Esophagus squamous epithelium (tissue), 5 donors: ENCODE results near the gene PCDHGA1. TPM values are rescaled to one million over a fixed set of nuclear protein-coding genes. Genes with fewer than 3 reads are reported as not detected.

Source experiments
- DNase-seq: peaks from one replicate; lab custom pipeline; 2025; lab: John Stamatoyannopoulos, UW
- H3K27ac ChIP-seq, 4 donors: fragments of 200-600 bp; sonication (generic); one replicate each; pipeline ENCODE4 v1.5.1; 2016 to 2019; ENCODE audit warnings: mild to moderate bottlenecking in 1 of 4
- H3K27me3 ChIP-seq, 4 donors: fragments of 200-600 bp; sonication (generic); 1 replicate in 3 of 4; 2 replicates in 1 of 4; pipeline versions ENCODE4 v1.5.1 to v1.6.0; 2017 to 2021; ENCODE audit warnings: antibody characterized with exemption in 1 of 4
- H3K36me3 ChIP-seq, 3 donors: fragments of 200-600 bp; sonication (generic); one replicate each; pipeline ENCODE4 v1.5.1; 2016 to 2019
- H3K4me1 ChIP-seq, 3 donors: fragments of 200-600 bp; sonication (generic); one replicate each; pipeline ENCODE4 v1.5.1; 2017 to 2019
- H3K4me3 ChIP-seq, 4 donors: fragments of 200-600 bp; sonication (generic); 1 replicate in 3 of 4; 2 replicates in 1 of 4; pipeline ENCODE4 v1.5.1; 2016 to 2019; ENCODE audit warnings: mild to moderate bottlenecking in 2 of 4, moderate library complexity in 1 of 4
- H3K9me3 ChIP-seq, 3 donors: fragments of 200-600 bp; sonication (generic); one replicate each; pipeline ENCODE4 v1.5.1; 2016 to 2019
- POLR2A ChIP-seq, 4 donors: fragments of 450-650 bp; IDR thresholded peaks; one replicate each; pipeline ENCODE4 v1.6.1; 2017; ENCODE audit warnings: antibody characterized with exemption in 4 of 4, mild to moderate bottlenecking in 4 of 4, moderate library complexity in 3 of 4
- WGBS, 2 donors: methylation state at CpG; one replicate each; pipeline ENCODE4 v1.1.5; 2018; 5-methylcytosine and 5-hydroxymethylcytosine counted together
- intact Hi-C: fragments of 100-400 bp; cut with DNase I; formaldehyde crosslinking; loops from one replicate; pipeline ENCODE4 v1.15.0; 2022
- total RNA-seq, 4 donors: library from RNA; depleted of rRNA; stranded (reverse); fragments of >200 nt; gene quantifications; one replicate each; pipeline ENCODE4 v1.1.0, GENCODE V29; 2016
- TF ChIP-seq, protein P1 (sequence below), 6 experiments: fragments of 450-650 bp in 4 of 6; fragments of 200-600 bp in 2 of 6; sonication (generic) in 2 of 6; IDR thresholded peaks; one replicate each; pipeline ENCODE4 v1.5.1; 2016 to 2019; ENCODE audit warnings: antibody characterized with exemption in 6 of 6, mild to moderate bottlenecking in 4 of 6, moderate library complexity in 4 of 6
- donor health status: DM: yes; HTN: yes; CAD: no.

The PCDHGA1 gene
- total RNA-seq, 4 donors from 2014 or later = 0.19 to 0.66 (median 0.34) TPM

DNA sequence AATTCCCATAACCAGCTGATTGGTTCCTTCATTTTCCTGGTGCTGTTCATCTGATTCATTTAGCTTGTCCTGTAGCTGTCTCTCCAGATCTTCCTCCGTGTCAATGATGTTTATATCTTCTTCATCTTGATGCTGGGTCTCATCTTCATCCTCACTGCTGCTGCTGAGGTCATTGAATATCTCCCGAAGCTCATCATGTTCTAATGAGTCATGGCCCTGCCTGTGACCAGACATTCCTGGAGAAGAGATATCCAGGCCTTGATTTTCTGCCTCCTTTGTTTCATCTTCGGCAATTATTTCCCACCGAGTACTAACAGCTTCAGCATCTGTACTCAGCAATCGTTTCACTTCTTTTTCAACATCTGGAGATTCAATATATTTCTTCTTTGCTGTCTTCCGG, 11.1 kb upstream of the PCDHGA1 start:
- no peaks in the 10 kb centered on the region for H3K27me3 ChIP-seq
- TF ChIP-seq POLR2A (IDR thresholded peaks at IDR 0.05) = no peak
- TF ChIP-seq, protein P1, sequence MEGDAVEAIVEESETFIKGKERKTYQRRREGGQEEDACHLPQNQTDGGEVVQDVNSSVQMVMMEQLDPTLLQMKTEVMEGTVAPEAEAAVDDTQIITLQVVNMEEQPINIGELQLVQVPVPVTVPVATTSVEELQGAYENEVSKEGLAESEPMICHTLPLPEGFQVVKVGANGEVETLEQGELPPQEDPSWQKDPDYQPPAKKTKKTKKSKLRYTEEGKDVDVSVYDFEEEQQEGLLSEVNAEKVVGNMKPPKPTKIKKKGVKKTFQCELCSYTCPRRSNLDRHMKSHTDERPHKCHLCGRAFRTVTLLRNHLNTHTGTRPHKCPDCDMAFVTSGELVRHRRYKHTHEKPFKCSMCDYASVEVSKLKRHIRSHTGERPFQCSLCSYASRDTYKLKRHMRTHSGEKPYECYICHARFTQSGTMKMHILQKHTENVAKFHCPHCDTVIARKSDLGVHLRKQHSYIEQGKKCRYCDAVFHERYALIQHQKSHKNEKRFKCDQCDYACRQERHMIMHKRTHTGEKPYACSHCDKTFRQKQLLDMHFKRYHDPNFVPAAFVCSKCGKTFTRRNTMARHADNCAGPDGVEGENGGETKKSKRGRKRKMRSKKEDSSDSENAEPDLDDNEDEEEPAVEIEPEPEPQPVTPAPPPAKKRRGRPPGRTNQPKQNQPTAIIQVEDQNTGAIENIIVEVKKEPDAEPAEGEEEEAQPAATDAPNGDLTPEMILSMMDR (IDR thresholded peaks at IDR 0.05) = no peak
- peaks cover 5 to 48% (median 10%) of the 10 kb centered on the region in 3 donors for H3K36me3 ChIP-seq
- WGBS, 2 donors = 92 to 94% methylated on average over 6 of the region's 6 CpGs
- no peak for DNase-seq
- intact Hi-C loops = no loop called here
- H3K9me3 ChIP-seq = peaks cover 19 to 87% (median 65%) of the 10 kb centered on the region in 3 donors
- H3K4me3 ChIP-seq = peak overlapping the region in 1 of 4 donors; percentile 81
- peaks cover 0 to 13% (median 4%) of the 10 kb centered on the region in 3 donors for H3K4me1 ChIP-seq
- no peak overlapping the region for H3K27ac ChIP-seq

DNA sequence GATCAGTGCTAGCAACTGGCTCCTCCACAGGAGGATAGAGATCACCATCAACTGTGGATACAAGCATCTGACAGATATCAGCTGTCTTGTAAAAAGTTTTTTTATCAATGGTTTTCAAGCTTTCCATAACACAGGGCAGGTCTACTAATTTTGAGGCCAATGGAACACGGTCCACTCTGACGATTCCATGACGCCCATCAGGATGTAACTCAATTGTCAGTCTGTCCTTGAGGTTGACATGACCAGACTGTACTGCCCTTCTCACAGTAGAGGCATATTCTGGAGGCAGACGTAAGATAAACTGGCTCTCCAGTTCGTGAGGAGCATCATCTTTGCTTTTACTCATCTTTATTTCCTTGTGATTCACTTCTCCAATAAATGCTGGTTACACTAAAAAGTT, 10.6 kb upstream of the PCDHGA1 start:
- WGBS, 2 donors = 70 to 80% methylated on average over 5 of the region's 5 CpGs
- peaks cover 5 to 48% (median 10%) of the 10 kb centered on the region in 3 donors for H3K36me3 ChIP-seq
- no peaks in the 10 kb centered on the region for H3K27me3 ChIP-seq
- H3K9me3 ChIP-seq = peaks cover 19 to 86% (median 61%) of the 10 kb centered on the region in 3 donors
- no peak for DNase-seq
- H3K27ac ChIP-seq = peak overlapping the region in 3 of 4 donors; percentile 95 to 97 (median 95)
- TF ChIP-seq, protein P1 (IDR thresholded peaks at IDR 0.05) = no peak
- no peak for TF ChIP-seq POLR2A (IDR thresholded peaks at IDR 0.05)
- peaks cover 0 to 13% (median 4%) of the 10 kb centered on the region in 3 donors for H3K4me1 ChIP-seq
- intact Hi-C loops = no loop called here
- H3K4me3 ChIP-seq = peak overlapping the region; percentile 55 to 82 (median 76)

DNA sequence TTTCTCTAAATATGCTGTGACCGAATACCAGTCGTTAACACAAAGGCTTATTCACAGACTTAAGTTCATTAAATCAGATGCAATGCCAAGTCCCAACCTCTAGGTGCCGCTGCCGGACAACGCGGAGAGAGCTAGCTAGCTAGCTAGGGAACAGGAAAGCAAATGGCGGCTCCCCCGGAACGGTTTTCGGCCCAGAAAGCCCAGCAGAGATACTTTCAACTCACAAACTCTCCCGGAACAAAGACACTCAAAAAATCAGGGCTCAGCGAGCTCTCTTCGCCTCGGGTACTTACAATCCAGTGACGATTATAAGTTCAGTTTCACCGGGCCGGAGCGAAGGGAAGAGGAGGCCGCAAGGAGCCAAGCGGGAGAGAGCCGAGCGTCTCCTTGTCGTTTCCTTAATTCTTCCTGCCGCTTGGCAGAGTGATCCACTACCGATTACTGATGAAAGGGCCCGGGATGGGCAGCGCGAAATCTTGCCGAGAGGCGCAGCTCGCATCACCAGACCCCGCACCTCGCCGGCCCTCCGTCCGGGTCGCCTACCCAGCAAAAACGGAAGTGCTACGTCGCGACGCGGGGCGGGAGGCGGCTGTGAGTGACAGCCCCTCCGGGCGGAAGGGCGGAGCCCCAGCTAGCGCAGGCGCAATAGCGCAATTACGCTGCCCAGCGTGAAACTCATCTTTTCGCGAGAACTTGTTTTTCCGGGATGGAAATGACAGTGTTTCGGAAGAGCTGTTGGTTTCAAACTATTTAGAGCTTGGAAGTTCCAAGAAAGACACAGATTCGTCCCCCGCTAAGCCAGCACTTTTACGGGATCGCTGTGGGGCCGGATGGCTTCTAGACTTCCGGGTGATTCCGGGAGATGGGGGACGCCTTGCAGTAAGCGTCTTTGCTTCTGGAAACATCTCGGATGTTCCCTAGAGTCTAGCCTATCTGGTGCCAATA, 9.8 kb upstream of the PCDHGA1 start, which contains the start of gene TAF7:
Gene TAF7 (minus strand): TSS at position 560 of the 945 bp plus-strand sequence. CDS start 740 bp downstream, outside the sequence.
- peak within 1 kb of the TSS; percentile 55 to 82 (median 76) for H3K4me3 ChIP-seq
- no peaks in the 10 kb centered on the region for H3K27me3 ChIP-seq
- peaks cover 5 to 44% (median 10%) of the 10 kb centered on the region in 3 donors for H3K36me3 ChIP-seq
- peak; percentile 63 for DNase-seq
- peak in 3 of 4 donors; percentile 79 to 95 (median 85) for TF ChIP-seq POLR2A (IDR thresholded peaks at IDR 0.05)
- TF ChIP-seq, protein P1 (IDR thresholded peaks at IDR 0.05) = peak; percentile 73 to 88 (median 80)
- H3K27ac ChIP-seq = peak within 1 kb of the TSS; percentile 86 to 97 (median 95)
- 3 to 4% methylated on average over 32 to 41 of the region's 67 CpGs for WGBS, 2 donors
- peaks cover 19 to 86% (median 53%) of the 10 kb centered on the region in 3 donors for H3K9me3 ChIP-seq
- intact Hi-C loops = no loop called here
- H3K4me1 ChIP-seq = peaks cover 0 to 13% (median 4%) of the 10 kb centered on the region in 3 donors

DNA sequence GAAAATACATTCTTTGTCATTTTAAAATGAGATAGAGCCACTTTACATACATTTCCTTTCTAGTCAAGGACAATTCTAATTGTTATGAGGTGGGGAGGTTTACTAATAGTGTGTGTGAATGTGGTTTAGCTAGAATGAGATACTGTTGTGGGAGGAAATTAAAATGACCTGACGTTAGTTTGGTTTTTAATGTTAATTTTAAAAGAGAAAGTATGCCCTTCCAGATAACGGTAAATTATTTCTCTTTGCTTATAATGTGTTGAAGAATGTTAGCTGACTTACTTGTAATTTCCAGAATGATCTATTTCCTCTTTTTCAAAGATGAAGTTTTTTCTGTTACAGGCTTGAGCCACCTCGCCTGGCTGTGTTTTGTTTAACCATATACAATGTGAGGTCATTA, 8.1 kb upstream of the PCDHGA1 start:
- intact Hi-C loops = no loop called here
- peaks cover 0 to 13% (median 4%) of the 10 kb centered on the region in 3 donors for H3K4me1 ChIP-seq
- no peak for DNase-seq
- peaks cover 19 to 80% (median 36%) of the 10 kb centered on the region in 3 donors for H3K9me3 ChIP-seq
- 81 to 87% methylated on average over 3 of the region's 3 CpGs for WGBS, 2 donors
- no peak for TF ChIP-seq POLR2A (IDR thresholded peaks at IDR 0.05)
- TF ChIP-seq, protein P1 (IDR thresholded peaks at IDR 0.05) = no peak
- no peak overlapping the region for H3K4me3 ChIP-seq
- H3K36me3 ChIP-seq = peaks cover 5 to 26% (median 10%) of the 10 kb centered on the region in 3 donors
- H3K27me3 ChIP-seq = peaks cover 0 to 5% (median 0%) of the 10 kb centered on the region in 4 donors
- H3K27ac ChIP-seq = no peak overlapping the region
